HCT116 (cell line): ENCODE results near the gene EIF3L. TPM values are rescaled to one million over a fixed set of nuclear protein-coding genes. Genes with fewer than 3 reads are reported as not detected.

Experiments used
- ATAC-seq: fragments of 200-7000 bp; cut with Tn5 transposase; 2 replicates; pipeline ENCODE4 v1.9.1; 2020; ENCODE audit warnings: mild to moderate bottlenecking, moderate library complexity
- BruUV-seq: library from RNA; stranded (reverse); fragments of 400-500 nt; replicated peaks from 2 replicates; lab custom pipeline; 2021; lab: Mats Ljungman, UMichigan
- CTCF ChIA-PET: fragments of 300-600 bp; sonication (Branson Sonifier 250); formaldehyde crosslinking; loops from one replicate; lab custom pipeline; 2021; ENCODE audit warnings: antibody characterized with exemption; lab: Charles Lee
- POLR2A ChIA-PET: fragments of 300-600, 350-600 bp; sonication (Branson Sonifier 250); formaldehyde crosslinking; loops from one replicate; lab custom pipeline; 2021; ENCODE audit warnings: antibody characterized with exemption; lab: Charles Lee
- RAD21 ChIA-PET, 2 experiments: fragments of 300-600 bp; sonication (Branson Sonifier 250); formaldehyde crosslinking; loops; one replicate each; lab custom pipeline; 2023; ENCODE audit warnings: low total read pairs in 2 of 2; ENCODE audit not compliant: uncharacterized antibody in 2 of 2, unreplicated experiment in 2 of 2, low non-redundant PET in 1 of 2; lab: Charles Lee
- DNase-seq: peaks from one replicate; pipeline ENCODE4 v3.0.0-alpha.2; 2010; ENCODE audit warnings: low read depth, low spot score
- H2AFZ ChIP-seq: fragments of 200-600 bp; shearing (Covaris generic), sonication (generic); 2 replicates; pipeline ENCODE4 v1.6.1; 2017; ENCODE audit warnings: low read depth, mixed run types, mixed read lengths, antibody characterized with exemption, low read length; ENCODE audit not compliant: poor library complexity, severe bottlenecking
- H3K27ac ChIP-seq: 2 replicates; pipeline ENCODE4 v1.5.1; 2012; ENCODE audit warnings: low read depth, low read length
- H3K27me3 ChIP-seq: fragments of 200-600 bp; sonication (generic); 2 replicates; pipeline ENCODE4 v1.6.1; 2016; ENCODE audit warnings: mixed run types, low read length, mixed read lengths; ENCODE audit not compliant: insufficient read depth
- H3K36me3 ChIP-seq, 2 experiments: fragments of 200-500 bp in 1 of 2; fragments of 200-600 bp in 1 of 2; sonication (Bioruptor generic) in 1 of 2; sonication (generic) in 1 of 2; 2 replicates each; pipeline versions ENCODE4 v1.5.1 to v1.6.1; 2014 to 2016; ENCODE audit warnings: low read length in 2 of 2, inconsistent platforms in 1 of 2, mixed read lengths in 1 of 2, mixed run types in 1 of 2; ENCODE audit not compliant: insufficient read depth in 2 of 2, control insufficient read depth in 1 of 2
- H3K4me1 ChIP-seq, 2 experiments: fragments of 200-600 bp in 1 of 2; sonication (generic) in 1 of 2; 2 replicates each; pipeline versions ENCODE4 v1.5.1 to v1.6.1; 2012 to 2017; ENCODE audit warnings: low read length in 2 of 2, inconsistent platforms in 1 of 2, mild to moderate bottlenecking in 1 of 2, mixed read lengths in 1 of 2, mixed run types in 1 of 2, moderate library complexity in 1 of 2; ENCODE audit not compliant: insufficient read depth in 2 of 2, control insufficient read depth in 1 of 2
- H3K4me2 ChIP-seq: fragments of 200-600 bp; sonication (generic); 2 replicates; pipeline ENCODE4 v1.6.1; 2017; ENCODE audit warnings: mixed run types, low read length, mixed read lengths
- H3K4me3 ChIP-seq, 2 experiments: fragments of 200-600 bp in 1 of 2; sonication (generic) in 1 of 2; replicated peaks in 1 of 2; 2 replicates each; pipeline ENCODE4 v1.5.1; 2011 to 2016; ENCODE audit warnings: low read length in 2 of 2, control low read depth in 1 of 2, low read depth in 1 of 2, mild to moderate bottlenecking in 1 of 2, mixed read lengths in 1 of 2, mixed run types in 1 of 2
- H3K79me2 ChIP-seq: fragments of 200-600 bp; sonication (generic); 2 replicates; pipeline ENCODE4 v1.6.1; 2017; ENCODE audit warnings: mild to moderate bottlenecking, mixed run types, low read length, moderate library complexity, mixed read lengths; ENCODE audit not compliant: insufficient read depth
- H3K9ac ChIP-seq: fragments of 200-600 bp; sonication (generic); 2 replicates; pipeline ENCODE4 v1.6.1; 2016; ENCODE audit warnings: low read length, mixed read lengths
- H3K9me2 ChIP-seq: fragments of 200-600 bp; sonication (generic), shearing (Covaris generic); 2 replicates; pipeline ENCODE4 v1.6.1; 2017; ENCODE audit warnings: mixed run types, mild to moderate bottlenecking, moderate library complexity; ENCODE audit not compliant: insufficient read depth
- H3K9me3 ChIP-seq, 2 experiments: fragments of 200-500 bp in 1 of 2; fragments of 200-600 bp in 1 of 2; sonication (Bioruptor generic) in 1 of 2; sonication (generic) in 1 of 2; 2 replicates each; pipeline ENCODE4 v1.6.1; 2014 to 2017; ENCODE audit warnings: low read length in 2 of 2, mixed read lengths in 2 of 2, inconsistent platforms in 1 of 2, low read depth in 1 of 2, mild to moderate bottlenecking in 1 of 2, mixed run types in 1 of 2, moderate library complexity in 1 of 2; ENCODE audit not compliant: control insufficient read depth in 1 of 2, insufficient read depth in 1 of 2
- H4K20me1 ChIP-seq: fragments of 200-600 bp; sonication (generic), shearing (Covaris generic); 2 replicates; pipeline ENCODE4 v1.6.1; 2017; ENCODE audit warnings: mixed run types, mild to moderate bottlenecking, moderate library complexity; ENCODE audit not compliant: insufficient read depth
- FOSL1 ChIP-seq: IDR thresholded peaks from 2 replicates; pipeline ENCODE4 v1.6.1; 2012; ENCODE audit warnings: low read depth
- POLR2A ChIP-seq: IDR thresholded peaks from 2 replicates; pipeline ENCODE4 v1.7.0; 2011; ENCODE audit warnings: borderline replicate concordance; ENCODE audit not compliant: insufficient read depth, insufficient read length; ENCODE audit errors: extremely low read depth
- RAD21 ChIP-seq: IDR thresholded peaks from 2 replicates; pipeline ENCODE4 v1.6.1; 2012; ENCODE audit warnings: low read depth, mild to moderate bottlenecking
- REST ChIP-seq: IDR thresholded peaks from 2 replicates; pipeline ENCODE4 v1.6.1; 2012; ENCODE audit warnings: low read depth
- SIN3A ChIP-seq: IDR thresholded peaks from 2 replicates; pipeline ENCODE4 v1.6.1; 2012; ENCODE audit warnings: low read depth
- SP1 ChIP-seq: IDR thresholded peaks from 2 replicates; pipeline ENCODE4 v1.6.1; 2012; ENCODE audit warnings: low read depth
- ZBTB33 ChIP-seq: IDR thresholded peaks from 2 replicates; pipeline ENCODE4 v1.6.1; 2011; ENCODE audit warnings: mild to moderate bottlenecking, low read length, moderate library complexity; ENCODE audit not compliant: insufficient replicate concordance; ENCODE audit errors: extremely low read depth
- ZNF274 ChIP-seq: fragments of 200-500 bp; sonication (Bioruptor generic); IDR thresholded peaks from 2 replicates; pipeline ENCODE4 v1.6.1; 2014; ENCODE audit warnings: mild to moderate bottlenecking, low read depth, low read length, inconsistent platforms
- intact Hi-C: fragments of 100-400 bp; cut with micrococcal nuclease; formaldehyde crosslinking; loops from 2 replicates; pipeline ENCODE4 v1.10.0; 2022
- total RNA-seq: library from RNA; stranded (reverse); gene quantifications from one replicate; pipeline ENCODE4 v1.2.1, GENCODE V29; 2021; ENCODE audit not compliant: unreplicated experiment

Gene EIF3L
- total RNA-seq, 1 experiment from 2014 or later, result 687 TPM

GRCh38 chr22:37897807-37898206 lies 48.6 kb downstream of the EIF3L start:
- Histone ChIP-seq H3K79me2 (no peaks in the 10 kb centered on the region), H3K4me1 (peaks cover 58 to 67% of the 10 kb centered on the region in 2 experiments), H3K9me2 (no peaks in the 10 kb centered on the region), H2AFZ (no peak overlapping the region)
- RAD21 ChIA-PET, result no interaction called here
- DNase-seq, result no peak
- POLR2A ChIA-PET, result interaction anchor here (0.6 to 2.2 kb wide), 5 partner anchors 8 to 91 kb away, joined by 3 to 11 read pairs (median 4); partner anchors contain the start of genes GCAT and MICALL1
- no TSS peak for BruUV-seq
- TF ChIP-seq FOSL1 (no peak), SIN3A (no peak), ZBTB33 (no peak), SP1 (no peak), RAD21 (no peak), POLR2A (no peak), REST (no peak), ZNF274 (no peak)
- TF ChIP-seq, all 23 proteins: peak for 0
- Histone ChIP-seq H3K4me3 (no peak overlapping the region), H3K4me2 (no peak overlapping the region), H3K27me3 (no peaks in the 10 kb centered on the region), H3K9ac (peak overlapping the region; percentile 45; the same call in 1 of the 2 replicates), H3K27ac (peak overlapping the region; percentile 70), H3K9me3 (no peaks in the 10 kb centered on the region), H4K20me1 (no peaks in the 10 kb centered on the region), H3K36me3 (no peaks in the 10 kb centered on the region)
- intact Hi-C loops, result no loop called here
- ATAC-seq, result no peak
- CTCF ChIA-PET, result interaction anchor here (2.3 kb wide), 1 partner anchor 7 kb away, joined by 6 read pairs; no protein-coding TSS in a partner anchor
